GM19455 (cell line): ENCODE data around the gene MXRA8.
"Not testable (repeated sequence)": the region's sequence is repeated elsewhere in the genome, so short reads cannot be mapped to it uniquely, and the experiment has no call there.

Experiments
- ATAC-seq: cut with Tn5 transposase; IDR thresholded peaks from one replicate; pipeline ENCODE4 v1.9.1; 2021; ENCODE audit not compliant: unreplicated experiment

MXRA8 gene

GRCh38 chr1:1393014-1393413 is 34.7 kb upstream of the MXRA8 start:
- ATAC-seq = no peak

GRCh38 chr1:1391225-1391624 is 32.9 kb upstream of the MXRA8 start:
- no peak for ATAC-seq

- ATAC-seq = no peak
These were observed 32.3 kb upstream of the MXRA8 start for GRCh38 chr1:1390675-1391074.

- ATAC-seq = no peak
These were observed 29.7 kb upstream of the MXRA8 start for GRCh38 chr1:1388078-1388472.

- no peak for ATAC-seq
These were observed 29.0 kb upstream of the MXRA8 start for GRCh38 chr1:1387098-1388077.

GRCh38 chr1:1385931-1386330 is 27.6 kb upstream of the MXRA8 start:
- no peak for ATAC-seq

GRCh38 chr1:1385339-1385738 is 27.0 kb upstream of the MXRA8 start:
- not testable (repeated sequence) for ATAC-seq

DNA sequence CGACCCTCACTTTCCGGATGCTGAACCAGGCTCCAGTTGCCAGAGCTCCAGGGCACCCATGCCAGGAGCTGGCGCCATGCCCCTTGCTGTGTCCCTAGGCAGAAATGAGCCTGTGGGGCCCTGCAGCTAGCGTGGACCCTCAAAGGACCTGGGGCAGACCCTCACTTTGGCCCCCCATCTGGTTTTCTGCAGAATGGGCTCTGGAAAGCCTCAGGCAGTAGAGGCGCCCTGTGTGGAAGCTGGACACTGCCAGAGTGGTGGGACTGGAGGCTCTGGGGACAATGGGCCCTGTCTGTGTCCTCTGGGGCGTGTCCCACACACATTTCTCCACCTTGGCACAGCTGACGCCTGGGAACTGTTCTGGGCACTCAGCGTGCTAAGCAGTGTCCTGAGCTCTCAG is 22.9 kb upstream of the MXRA8 start:
- no peak for ATAC-seq

GRCh38 chr1:1380860-1381259 is 22.5 kb upstream of the MXRA8 start:
- no peak for ATAC-seq

DNA sequence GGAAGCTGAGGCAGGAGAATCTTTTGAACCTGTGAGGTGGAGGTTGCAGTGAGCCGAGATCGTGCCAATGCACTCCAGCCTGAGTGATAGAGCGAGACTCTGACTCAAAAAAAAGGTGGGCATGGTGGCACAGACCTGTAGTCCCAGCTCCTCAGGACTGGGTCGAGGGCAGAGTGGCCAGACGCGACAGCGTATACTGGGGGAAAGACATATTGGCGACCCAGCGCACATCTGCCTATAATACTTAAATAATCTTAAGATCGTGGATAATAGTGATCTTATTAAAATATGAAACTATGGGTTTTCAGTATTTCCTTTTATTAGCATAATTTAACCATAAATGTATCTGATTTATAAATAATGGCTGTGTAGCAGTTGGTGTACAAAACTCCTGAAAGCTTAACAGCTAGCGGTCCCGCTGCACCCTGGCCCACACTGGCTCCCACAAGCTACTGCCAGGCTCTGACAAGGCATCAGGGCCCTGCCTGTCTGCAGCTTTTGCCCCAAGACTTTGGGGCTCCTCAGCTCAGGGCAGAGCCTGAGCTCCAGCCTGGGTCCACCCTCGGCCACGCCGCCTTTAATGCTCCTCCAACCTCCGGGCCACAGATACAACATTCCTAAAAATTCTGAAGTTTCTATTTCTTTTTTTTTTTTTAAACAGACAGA is 19.3 kb upstream of the MXRA8 start:
- no peak for ATAC-seq

- no peak for ATAC-seq
These were observed 18.3 kb upstream of the MXRA8 start for GRCh38 chr1:1376551-1377226.

DNA sequence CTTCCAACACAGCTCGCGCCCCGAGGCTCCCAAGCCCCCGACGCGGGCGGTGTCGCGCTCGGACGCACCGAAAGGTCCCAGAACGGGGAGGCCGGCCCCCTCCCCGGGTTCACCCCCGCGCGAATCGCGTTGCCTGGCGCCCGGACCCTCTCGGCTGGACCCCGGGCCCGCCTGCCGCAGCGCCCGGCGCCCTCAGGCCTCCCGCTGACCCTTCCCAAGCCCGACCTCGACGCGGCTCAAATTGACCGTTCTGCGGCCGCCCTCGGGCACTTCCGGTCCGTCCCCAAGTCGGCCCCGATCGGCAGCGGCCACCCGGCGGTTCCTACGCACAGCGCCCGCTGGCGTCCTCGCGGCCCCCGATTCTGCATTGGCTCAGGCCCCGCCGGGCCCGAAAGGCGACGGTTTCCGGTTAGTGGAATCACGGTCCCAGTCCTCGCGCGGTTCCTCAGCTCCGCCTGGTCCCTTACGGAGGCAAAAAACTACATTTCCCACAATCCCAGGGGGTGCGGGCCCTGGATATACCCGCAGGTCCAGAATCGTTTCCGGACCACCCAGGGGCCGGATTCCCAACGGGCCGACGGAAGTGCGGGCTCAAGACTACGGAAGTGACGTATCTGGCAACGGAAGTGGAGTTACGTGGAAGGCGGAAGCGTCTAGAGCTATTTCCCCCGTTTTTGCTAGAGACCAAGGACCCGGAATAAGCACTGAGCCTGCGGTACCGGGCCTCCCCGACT is 16.7 kb upstream of the MXRA8 start, which contains the start of gene AURKAIP1:
Gene AURKAIP1 (minus strand): TSS at position 279 of the 734 bp plus-strand sequence. CDS start 451 bp downstream, outside the sequence.
- peak; percentile 80 for ATAC-seq

- peak; percentile 3 for ATAC-seq
These were observed 16.2 kb upstream of the MXRA8 start for GRCh38 chr1:1374589-1374928.

DNA sequence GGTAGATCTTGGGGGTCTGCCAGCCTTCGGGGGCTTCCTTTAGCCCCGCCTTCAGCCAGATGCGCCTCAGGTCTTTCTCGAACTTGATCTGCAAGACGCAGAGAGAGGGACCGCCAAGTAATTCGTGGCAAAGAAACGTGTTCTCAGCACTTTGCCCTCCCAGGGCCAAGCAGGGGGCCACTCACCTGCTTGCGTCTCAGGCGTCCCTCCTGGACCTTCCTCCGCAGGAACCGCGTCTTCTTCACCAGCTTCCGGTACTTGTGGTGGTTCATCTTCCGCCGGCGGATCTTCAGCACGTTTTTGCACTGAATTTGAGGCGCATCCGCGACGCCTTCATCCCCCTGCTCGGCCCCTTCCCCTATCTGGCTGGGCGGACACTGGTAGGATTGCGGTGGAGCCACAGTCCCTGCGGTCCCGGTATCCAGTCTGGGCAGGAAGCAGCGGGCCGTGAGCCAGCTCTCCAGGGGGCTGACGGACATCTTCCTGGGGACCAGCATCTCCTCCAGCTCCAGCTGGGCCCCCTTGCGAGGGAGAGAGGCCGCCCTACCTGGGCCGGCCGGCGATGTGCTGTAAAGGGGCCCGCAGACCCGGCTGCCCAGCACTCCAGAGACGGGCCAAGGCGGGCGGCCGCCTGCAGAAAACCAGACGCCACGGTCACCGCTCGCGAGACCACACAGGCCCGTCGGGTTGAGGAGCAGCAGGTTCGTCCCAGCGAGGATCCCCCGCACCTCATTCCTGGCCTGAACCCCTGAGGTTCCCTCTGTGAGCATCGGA is 15.6 kb upstream of the MXRA8 start:
- no peak for ATAC-seq

DNA sequence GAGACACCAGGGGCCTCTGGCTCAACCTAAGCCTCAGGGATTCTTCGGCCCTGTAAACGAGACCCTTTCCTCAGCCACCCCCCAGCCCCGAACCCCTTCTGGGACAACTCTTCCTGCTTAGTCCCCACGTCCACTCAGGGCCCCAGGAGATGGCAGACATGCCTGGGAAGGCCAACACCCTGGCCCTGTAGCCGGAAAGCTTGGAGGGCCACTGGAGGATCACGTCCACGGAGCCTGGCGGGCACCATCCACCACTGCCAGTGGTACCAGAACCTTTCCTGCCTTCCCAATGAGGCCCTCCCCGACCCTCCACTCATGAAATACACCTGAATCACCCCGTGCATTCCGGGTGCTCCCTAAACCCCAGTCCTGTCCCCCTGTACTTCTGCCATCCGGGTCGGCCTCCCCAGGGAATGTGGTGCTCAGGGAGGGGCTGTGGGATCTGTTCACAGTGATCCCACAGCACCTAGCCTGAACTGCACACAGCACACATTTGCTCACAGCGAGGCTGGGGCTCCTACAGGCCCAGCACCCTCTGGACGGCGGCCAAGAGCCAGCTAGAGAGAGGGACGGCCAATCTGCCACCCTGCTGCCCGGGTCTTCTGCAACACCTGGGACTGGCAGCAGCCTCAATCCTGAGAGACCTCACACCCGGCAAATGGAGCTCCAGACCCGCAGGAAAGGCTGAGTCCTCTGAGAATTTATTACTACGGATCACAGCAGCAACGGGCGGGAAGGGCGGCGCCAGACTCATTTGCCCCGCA is 14.9 kb upstream of the MXRA8 start:
- no peak for ATAC-seq

GRCh38 chr1:1371746-1372711 is 13.7 kb upstream of the MXRA8 start:
- ATAC-seq = no peak

DNA sequence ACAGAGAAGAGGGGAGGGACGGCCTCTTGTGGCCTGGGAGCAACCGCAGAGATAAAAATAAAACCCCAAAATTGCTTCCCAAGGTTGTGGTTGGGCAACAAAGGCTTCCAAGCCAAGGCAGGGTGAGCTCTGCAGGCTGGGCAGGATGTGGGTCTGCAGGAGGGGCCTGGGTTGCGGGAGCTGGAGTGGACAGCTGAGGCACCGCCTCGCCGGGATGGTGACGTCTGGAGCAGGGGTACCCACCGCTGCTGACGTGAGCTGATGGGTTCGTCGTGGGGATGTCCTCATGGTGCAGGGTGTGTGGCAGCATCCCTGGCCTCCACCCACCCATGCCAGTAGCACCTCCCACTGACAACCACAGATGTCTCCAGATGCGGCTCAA is 13.0 kb upstream of the MXRA8 start:
- ATAC-seq = no peak

GRCh38 chr1:1370771-1371300 is 12.5 kb upstream of the MXRA8 start:
- no peak for ATAC-seq
